Activated B cell treated with CpG ODN at 0.5 μM for 24 hours (primary cell): ENCODE results near the gene SGCG. TPM values are rescaled to one million over a fixed set of nuclear protein-coding genes. Genes with fewer than 3 reads are reported as not detected.

Experiments used
- ATAC-seq: fragments of 200-7000 bp; cut with Tn5 transposase; one replicate; pipeline ENCODE4 v1.10.0; 2021; ENCODE audit warnings: low read depth, mild to moderate bottlenecking, moderate library complexity
- CTCF ChIA-PET: fragments of 350-600 bp; sonication (Branson Sonifier 250); formaldehyde crosslinking; loops from one replicate; lab custom pipeline; 2021; ENCODE audit warnings: antibody characterized with exemption; lab: Charles Lee
- POLR2A ChIA-PET: fragments of 350-600 bp; sonication (Branson Sonifier 250); formaldehyde crosslinking; loops from one replicate; lab custom pipeline; 2021; ENCODE audit warnings: antibody characterized with exemption; lab: Charles Lee
- DNase-seq: peaks from one replicate; pipeline ENCODE4 v3.0.0; 2022
- H3K27ac Mint-ChIP-seq: one replicate; pipeline ENCODE4 v1.8.0; 2020; ENCODE audit warnings: mixed read lengths
- H3K27me3 Mint-ChIP-seq: one replicate; pipeline ENCODE4 v1.8.0; 2021; ENCODE audit warnings: mixed read lengths
- H3K36me3 Mint-ChIP-seq: one replicate; pipeline ENCODE4 v1.8.0; 2021; ENCODE audit warnings: low read depth, mixed read lengths
- H3K4me1 Mint-ChIP-seq: one replicate; pipeline ENCODE4 v1.8.0; 2021; ENCODE audit warnings: mixed read lengths
- H3K4me3 Mint-ChIP-seq: one replicate; pipeline ENCODE4 v1.8.0; 2020; ENCODE audit warnings: mild to moderate bottlenecking, mixed read lengths
- H3K9me3 Mint-ChIP-seq: one replicate; pipeline ENCODE4 v1.8.0; 2020; ENCODE audit warnings: mixed read lengths
- intact Hi-C: fragments of 100-400 bp; cut with micrococcal nuclease; formaldehyde crosslinking; loops from one replicate; pipeline ENCODE4 v1.15.1; 2024
- total RNA-seq: library from RNA; stranded (reverse); gene quantifications from 2 replicates; pipeline ENCODE4 v1.2.3, GENCODE V29; 2022
- TF ChIP-seq, protein P1 (sequence below): fragments of 200-600 bp; IDR thresholded peaks from one replicate; pipeline ENCODE4 v1.8.0; 2022; ENCODE audit warnings: antibody characterized with exemption, mild to moderate bottlenecking

Gene SGCG
- total RNA-seq, 1 donor from 2014 or later, result not detected

DNA sequence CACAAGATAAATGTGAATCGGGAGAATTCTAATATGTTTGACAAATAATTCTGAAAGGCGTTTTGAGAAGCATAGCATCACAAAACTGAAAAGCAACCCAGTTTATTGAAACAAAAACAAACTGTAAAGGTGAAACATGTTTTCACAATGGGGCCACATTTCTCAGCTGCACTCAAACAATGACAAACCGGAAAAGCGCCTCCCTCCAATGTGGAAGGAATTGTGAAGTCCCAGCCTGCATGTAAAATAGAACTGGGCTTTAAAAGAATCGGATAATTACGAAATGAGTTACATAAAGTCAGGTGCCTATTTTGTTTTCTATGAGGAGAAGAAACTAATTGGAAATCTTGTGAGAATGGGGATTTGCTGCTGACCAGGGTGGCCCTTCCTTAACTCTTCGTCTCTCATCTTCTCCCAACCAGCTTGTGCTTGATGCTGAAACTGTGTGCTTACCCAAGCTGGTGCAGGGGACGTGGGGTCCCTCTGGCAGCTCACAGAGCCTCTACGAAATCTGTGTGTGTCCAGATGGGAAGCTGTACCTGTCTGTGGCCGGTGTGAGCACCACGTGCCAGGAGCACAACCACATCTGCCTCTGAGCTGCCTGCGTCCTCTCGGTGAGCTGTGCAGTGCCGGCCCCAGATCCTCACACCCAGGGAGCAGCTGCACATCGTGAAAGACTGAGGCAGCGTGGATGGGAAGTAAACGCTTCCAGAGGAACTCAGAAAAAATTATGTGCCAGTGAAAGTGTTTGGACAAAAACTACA, 143.3 kb downstream of the SGCG start:
- TF ChIP-seq, protein P1, sequence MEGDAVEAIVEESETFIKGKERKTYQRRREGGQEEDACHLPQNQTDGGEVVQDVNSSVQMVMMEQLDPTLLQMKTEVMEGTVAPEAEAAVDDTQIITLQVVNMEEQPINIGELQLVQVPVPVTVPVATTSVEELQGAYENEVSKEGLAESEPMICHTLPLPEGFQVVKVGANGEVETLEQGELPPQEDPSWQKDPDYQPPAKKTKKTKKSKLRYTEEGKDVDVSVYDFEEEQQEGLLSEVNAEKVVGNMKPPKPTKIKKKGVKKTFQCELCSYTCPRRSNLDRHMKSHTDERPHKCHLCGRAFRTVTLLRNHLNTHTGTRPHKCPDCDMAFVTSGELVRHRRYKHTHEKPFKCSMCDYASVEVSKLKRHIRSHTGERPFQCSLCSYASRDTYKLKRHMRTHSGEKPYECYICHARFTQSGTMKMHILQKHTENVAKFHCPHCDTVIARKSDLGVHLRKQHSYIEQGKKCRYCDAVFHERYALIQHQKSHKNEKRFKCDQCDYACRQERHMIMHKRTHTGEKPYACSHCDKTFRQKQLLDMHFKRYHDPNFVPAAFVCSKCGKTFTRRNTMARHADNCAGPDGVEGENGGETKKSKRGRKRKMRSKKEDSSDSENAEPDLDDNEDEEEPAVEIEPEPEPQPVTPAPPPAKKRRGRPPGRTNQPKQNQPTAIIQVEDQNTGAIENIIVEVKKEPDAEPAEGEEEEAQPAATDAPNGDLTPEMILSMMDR, result no peak
- Mint-ChIP-seq H3K4me1 (peaks cover 4% of the 10 kb centered on the region), H3K4me3 (no peak overlapping the region), H3K27ac (no peak overlapping the region), H3K9me3 (no peaks in the 10 kb centered on the region), H3K36me3 (no peaks in the 10 kb centered on the region), H3K27me3 (no peaks in the 10 kb centered on the region)
- DNase-seq, result no peak
- ChIA-PET CTCF (no interaction called here), POLR2A (no interaction called here)
- no peak for ATAC-seq
- intact Hi-C loops, result no loop called here

DNA sequence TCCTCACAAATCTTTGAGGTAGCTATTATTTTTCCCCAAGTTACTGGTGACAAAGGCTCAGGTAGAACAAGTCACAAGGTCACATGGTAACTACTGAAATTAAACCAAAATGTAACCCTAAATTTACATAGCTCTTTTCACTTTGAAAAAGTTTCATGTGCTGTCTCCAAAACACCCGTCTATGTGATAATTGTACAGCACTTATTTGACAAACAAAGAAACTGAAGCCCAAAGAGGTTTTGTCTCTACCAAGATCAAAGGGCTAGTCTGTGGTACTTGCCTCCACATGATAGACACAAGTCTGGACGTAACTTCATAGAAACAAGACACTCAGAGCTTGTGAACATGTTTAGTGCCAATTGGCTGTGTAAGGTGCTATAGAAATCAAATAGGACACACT, 144.4 kb downstream of the SGCG start:
- Mint-ChIP-seq H3K9me3 (no peaks in the 10 kb centered on the region), H3K36me3 (no peaks in the 10 kb centered on the region), H3K27ac (no peak overlapping the region), H3K4me1 (peaks cover 4% of the 10 kb centered on the region), H3K27me3 (no peaks in the 10 kb centered on the region), H3K4me3 (no peak overlapping the region)
- POLR2A ChIA-PET, result no interaction called here
- no peak for ATAC-seq
- TF ChIP-seq, protein P1, result no peak
- no peak for DNase-seq
- CTCF ChIA-PET, result no interaction called here
- intact Hi-C loops, result no loop called here

DNA sequence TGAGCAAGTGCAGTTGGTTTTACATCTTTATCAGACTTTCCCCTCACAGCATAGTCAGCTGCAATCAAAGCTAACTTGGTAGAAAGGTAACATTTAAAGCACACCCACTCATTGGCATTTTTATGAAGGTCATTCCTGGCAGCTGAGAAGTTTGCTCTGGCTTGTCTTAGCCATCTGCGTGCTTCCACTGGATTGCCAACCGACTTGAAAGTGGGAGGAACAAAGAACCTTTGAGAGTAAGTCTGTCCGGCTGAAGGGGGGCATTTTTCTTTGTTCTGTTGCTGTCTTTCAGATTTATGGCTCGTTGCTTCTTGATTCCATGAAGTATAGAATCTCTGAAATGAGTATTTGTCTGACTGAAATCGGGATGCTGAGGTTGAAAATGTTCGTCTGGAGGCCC, 149.6 kb downstream of the SGCG start:
- TF ChIP-seq, protein P1, result no peak
- intact Hi-C loops, result no loop called here
- H3K27me3 Mint-ChIP-seq, result no peaks in the 10 kb centered on the region
- CTCF ChIA-PET, result no interaction called here
- no peaks in the 10 kb centered on the region for H3K4me1 Mint-ChIP-seq
- no peak for ATAC-seq
- no peak overlapping the region for H3K27ac Mint-ChIP-seq
- DNase-seq, result no peak
- peaks cover 28% of the 10 kb centered on the region for H3K36me3 Mint-ChIP-seq
- POLR2A ChIA-PET, result no interaction called here
- no peak overlapping the region for H3K4me3 Mint-ChIP-seq
- H3K9me3 Mint-ChIP-seq, result peaks cover 20% of the 10 kb centered on the region

DNA sequence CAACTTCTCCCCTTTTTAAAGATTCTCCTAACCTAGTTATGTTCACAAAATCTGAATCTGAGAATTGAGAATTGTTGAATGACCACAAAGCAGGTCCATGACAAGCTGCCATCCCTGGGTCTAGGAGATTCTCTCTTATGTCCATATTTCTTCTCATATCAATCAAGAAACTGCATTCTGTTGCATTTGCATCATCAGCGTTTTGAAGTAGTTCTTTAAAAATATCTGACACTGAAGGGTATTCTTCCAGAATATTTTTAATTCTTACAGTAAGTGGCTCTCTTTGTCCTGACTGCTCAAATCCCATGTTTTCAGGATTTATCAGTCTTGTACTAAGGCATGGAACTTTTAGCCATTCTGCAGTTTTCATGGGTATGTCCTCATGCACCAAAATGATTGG, 158.4 kb downstream of the SGCG start:
- ATAC-seq (no peak), DNase-seq (no peak)
- CTCF ChIA-PET, result no interaction called here
- TF ChIP-seq, protein P1, result no peak
- Mint-ChIP-seq H3K27ac (no peak overlapping the region), H3K9me3 (peaks cover 10% of the 10 kb centered on the region), H3K27me3 (no peaks in the 10 kb centered on the region), H3K36me3 (peaks cover 59% of the 10 kb centered on the region), H3K4me3 (no peak overlapping the region), H3K4me1 (no peaks in the 10 kb centered on the region)
- intact Hi-C loops, result no loop called here
- POLR2A ChIA-PET, result no interaction called here

DNA sequence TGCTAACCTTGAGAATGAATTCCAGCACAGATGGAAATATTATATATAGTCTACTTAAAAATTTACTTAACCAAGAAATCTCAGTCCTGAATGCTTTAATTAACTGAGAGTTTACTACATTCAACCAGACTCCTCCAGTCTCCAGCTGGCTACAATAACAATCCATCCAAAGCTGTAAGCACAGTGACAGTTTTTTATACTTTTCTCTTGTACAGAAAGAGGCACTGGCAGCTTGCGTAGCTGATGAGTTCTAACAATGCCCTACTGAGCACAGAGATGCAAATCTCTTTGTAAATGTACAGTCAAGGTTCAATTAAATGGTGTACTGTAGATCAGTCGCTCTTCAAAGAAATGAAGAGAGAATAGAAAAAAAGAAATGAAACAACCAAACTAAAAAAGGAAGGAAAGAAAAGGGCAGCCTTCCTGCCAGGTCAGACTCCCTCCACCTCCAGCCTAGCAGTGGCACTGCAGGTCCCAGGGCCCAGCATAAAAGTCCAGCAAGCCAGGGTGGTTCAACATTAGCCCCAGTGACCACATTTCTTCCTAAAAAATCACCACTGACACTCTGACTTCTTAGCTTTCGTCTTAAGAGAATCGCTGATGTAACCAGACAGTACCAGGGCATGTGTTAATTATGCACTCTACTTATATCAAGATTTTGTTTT, 164.3 kb downstream of the SGCG start:
- no peak for ATAC-seq
- peaks cover 5% of the 10 kb centered on the region for H3K4me1 Mint-ChIP-seq
- H3K36me3 Mint-ChIP-seq, result peaks cover 73% of the 10 kb centered on the region
- TF ChIP-seq, protein P1, result no peak
- H3K4me3 Mint-ChIP-seq, result no peak overlapping the region
- no peak for DNase-seq
- intact Hi-C loops, result no loop called here
- no peaks in the 10 kb centered on the region for H3K27me3 Mint-ChIP-seq
- H3K9me3 Mint-ChIP-seq, result no peaks in the 10 kb centered on the region
- H3K27ac Mint-ChIP-seq, result no peak overlapping the region
- POLR2A ChIA-PET, result no interaction called here
- CTCF ChIA-PET, result interaction anchor here (0.6 kb wide), 1 partner anchor 454 kb away, joined by 3 read pairs; no protein-coding TSS in a partner anchor
